HG03159 (cell line): ENCODE measurements around the gene P2RY12.

Source experiments
- ATAC-seq: cut with Tn5 transposase; IDR thresholded peaks from one replicate; pipeline ENCODE4 v1.9.1; 2021; ENCODE audit warnings: mild to moderate bottlenecking, moderate library complexity; ENCODE audit not compliant: unreplicated experiment

P2RY12 gene

GRCh38 chr3:151309566-151309965, 75.0 kb downstream of the P2RY12 start:
- no peak for ATAC-seq

- no peak for ATAC-seq
Observed at GRCh38 chr3:151307583-151308488, 76.7 kb downstream of the P2RY12 start.

- ATAC-seq: no peak
Observed at GRCh38 chr3:151307131-151307530, 77.4 kb downstream of the P2RY12 start.

- ATAC-seq: no peak
Observed at GRCh38 chr3:151306168-151306810, 78.3 kb downstream of the P2RY12 start.

DNA sequence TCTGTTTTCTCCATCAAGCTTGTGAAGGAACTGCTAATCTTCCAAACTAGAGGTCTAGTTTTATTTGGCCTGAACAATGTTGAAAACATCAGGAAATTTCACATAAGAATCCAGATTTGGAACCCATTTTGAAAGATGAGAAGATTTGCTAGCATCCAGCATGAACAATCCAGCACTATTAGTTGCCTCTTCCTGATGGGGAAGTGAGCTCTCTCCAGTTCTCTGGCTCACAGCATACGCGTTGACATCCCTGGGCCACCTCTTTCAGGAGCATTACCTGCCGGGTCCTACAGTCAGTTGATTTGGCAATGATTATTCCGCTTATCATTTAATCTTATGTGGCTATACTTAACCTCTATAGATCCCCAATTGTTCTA, 78.8 kb downstream of the P2RY12 start:
- no peak for ATAC-seq

DNA sequence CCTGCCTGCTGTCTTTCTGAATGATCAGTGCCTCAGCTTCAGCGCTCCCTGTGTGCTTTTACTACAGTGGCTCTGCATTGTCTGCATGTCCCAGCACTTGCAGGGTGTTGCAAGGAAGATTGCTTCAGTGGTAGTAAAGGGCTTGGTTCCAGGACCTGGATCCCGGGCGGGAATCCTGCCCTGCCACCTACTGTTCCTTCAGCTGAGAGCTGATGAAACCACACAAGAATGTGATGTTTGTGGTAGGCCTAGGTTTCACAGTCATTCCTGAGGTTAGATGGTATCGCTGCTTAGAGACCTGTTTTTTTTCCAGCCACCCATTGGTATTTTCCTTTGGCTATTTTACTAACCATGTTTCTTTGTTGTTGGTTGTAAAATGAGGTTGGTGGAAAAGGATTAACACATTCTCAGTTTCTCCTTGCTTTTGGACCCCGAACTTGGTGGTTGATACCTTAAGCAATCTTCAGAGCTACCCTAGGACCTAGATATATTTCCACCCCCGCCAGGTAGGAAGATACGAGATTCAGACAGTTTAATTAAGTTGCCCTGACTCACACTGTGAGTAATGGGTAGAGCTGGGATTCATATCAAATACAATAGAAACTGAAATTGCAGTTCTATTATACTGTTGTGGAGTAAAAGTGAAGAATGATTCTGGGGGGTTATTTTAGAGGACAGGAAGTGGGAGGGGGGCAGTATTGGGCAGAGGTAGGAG, 79.3 kb downstream of the P2RY12 start:
- no peak for ATAC-seq

- ATAC-seq: no peak
Observed at GRCh38 chr3:151303751-151304150, 80.8 kb downstream of the P2RY12 start.

- no peak for ATAC-seq
Observed at GRCh38 chr3:151301787-151302186, 82.8 kb downstream of the P2RY12 start.

DNA sequence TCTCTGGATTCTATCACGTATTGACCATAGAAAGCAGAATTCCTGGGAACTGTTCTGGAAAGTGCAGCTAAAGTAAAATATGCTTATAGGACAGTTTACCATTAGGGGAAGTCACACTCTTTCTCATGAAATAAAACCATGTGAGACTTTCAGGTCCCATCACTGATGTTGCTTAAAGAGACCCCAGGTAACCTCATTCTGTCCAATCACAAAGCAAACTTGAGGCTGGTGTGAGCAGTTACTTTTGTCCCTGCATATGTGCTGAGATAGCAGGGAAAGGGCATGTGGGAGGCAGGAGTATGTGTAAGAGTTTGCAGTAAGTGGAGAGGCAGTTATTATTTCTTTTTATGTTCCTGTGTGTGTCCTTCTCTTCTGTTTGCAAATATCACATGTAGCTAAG, 84.0 kb downstream of the P2RY12 start:
- no peak for ATAC-seq

DNA sequence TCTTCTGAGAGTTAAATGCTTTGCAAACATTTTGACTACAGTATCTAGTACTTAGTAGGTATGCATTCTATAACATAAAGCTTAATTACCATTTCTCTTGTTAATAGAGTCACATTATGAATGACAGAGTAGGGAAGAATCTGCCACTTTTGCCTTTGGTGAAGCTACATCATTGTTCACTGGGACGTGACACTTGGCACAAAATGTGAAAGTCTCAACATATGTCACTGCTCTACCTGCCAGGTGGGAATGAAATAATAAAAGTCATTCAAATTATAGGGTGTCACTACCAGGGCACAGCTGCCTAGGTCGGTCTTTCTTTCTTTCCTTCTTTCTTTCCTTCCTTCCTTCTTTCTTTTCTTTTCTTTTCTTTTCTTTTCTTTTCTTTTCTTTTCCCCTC, 85.5 kb downstream of the P2RY12 start:
- no peak for ATAC-seq

DNA sequence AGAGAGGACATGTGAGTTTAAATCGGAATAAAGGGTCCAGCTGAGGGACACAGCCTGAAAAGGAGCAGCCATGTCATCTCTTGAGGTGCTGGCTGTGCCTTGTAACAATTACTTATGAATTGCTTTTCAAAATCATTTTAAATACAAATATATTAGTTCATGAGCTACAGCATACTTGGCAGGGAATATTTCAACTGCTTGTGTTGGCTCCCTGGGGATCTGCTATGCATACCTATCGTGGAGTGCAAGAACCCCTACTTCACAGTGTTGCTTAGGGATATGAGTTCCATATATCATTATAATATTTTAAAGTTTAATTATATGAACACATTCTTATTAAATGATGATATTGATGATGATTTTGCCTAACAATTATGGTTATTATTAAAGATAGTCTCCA, 87.1 kb downstream of the P2RY12 start:
- no peak for ATAC-seq

- no peak for ATAC-seq
Observed at GRCh38 chr3:151296226-151296625, 88.3 kb downstream of the P2RY12 start.

DNA sequence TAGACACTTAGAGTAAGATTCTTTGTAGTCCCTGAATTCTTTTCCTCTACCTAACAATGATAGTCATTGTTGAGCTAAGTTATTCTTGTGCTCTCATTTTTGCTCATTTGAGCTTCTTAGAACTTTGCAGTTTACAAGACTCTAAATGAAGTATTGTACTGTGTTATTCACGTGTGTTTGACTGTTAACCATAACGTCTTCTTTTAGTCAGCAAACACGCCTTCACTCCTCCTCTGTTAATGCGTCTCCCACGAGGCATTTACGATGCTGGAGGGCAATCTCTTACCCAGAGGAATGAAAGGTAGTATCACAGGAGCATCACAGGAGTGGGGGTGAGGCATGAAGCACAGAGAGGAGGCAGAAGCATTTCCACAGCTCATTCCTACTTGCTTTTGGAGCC, 91.4 kb downstream of the P2RY12 start:
- ATAC-seq: no peak

DNA sequence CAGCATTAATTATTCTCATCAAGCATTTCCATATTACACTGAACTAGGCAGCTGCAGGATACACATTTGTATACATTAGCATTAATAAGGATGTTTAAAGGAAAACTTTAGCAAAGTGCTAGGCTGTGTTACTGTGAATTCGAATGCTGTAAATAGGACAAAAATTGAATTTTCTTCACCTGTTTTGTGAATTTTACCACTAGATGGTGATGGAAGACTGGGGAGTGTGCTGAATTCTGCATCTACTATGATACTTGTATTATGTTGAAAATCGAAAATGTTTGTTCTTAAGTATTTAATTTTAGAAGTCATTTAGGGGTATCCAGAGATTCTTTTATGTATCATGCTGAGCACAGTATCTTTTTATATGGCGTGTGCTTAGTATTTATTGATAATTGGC, 93.9 kb downstream of the P2RY12 start:
- no peak for ATAC-seq

- ATAC-seq: no peak
Observed at GRCh38 chr3:151289445-151289844, 95.1 kb downstream of the P2RY12 start.
